ENCODE data around the gene INPP5J. TPM values are rescaled to one million over a fixed set of nuclear protein-coding genes. Genes with fewer than 3 reads are reported as not detected.
"Not testable (repeated sequence)": the region's sequence is repeated elsewhere in the genome, so short reads cannot be mapped to it uniquely, and the experiment has no call there.

Gene INPP5J
- total RNA-seq, 1 experiment from 2014 or later, result 14.4 TPM

DNA sequence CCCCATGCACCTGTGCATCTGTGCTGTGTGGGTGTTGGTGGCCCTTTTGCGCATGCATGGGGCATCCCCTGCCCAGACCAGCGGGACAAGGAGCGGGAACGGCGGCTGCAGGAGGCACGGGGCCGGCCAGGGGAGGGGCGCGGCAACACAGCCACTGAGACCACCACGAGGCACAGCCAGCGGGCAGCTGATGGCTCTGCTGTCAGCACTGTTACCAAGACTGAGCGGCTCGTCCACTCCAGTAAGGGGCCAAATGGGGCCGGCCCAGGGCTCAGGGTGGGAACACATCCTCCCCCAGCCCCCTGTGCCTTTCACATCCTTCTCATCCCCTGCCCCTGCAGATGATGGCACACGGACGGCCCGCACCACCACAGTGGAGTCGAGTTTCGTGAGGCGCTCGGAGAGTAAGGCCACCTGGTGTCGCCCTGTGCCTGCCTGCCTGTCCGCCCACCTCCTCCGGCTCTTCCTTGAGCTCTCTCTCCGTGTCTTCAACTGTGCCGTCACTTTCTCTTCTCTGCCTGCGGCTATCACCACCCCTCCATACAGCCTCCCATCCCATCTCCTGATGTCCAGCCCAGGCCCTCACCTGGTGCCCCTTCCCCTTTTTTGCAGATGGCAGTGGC lies 26.0 kb upstream of the INPP5J start:
- no peak overlapping the region for H3K27ac ChIP-seq (ENCODE audit: low read length)
- no peak overlapping the region for H3K4me3 ChIP-seq (ENCODE audit: low read length)
- no peaks in the 10 kb centered on the region for H3K36me3 ChIP-seq (ENCODE audit: insufficient read depth, low read length)
- no peaks in the 10 kb centered on the region for H3K27me3 ChIP-seq (ENCODE audit: low read length)
- no peaks in the 10 kb centered on the region for H4K20me1 ChIP-seq (ENCODE audit: insufficient read depth, low read depth, low read length)
- H2AFZ ChIP-seq (ENCODE audit: low read length), result no peak overlapping the region
- no peaks in the 10 kb centered on the region for H3K4me1 ChIP-seq (ENCODE audit: low read length)
- no peaks in the 10 kb centered on the region for H3K79me2 ChIP-seq (ENCODE audit: low read length)
- H3K9ac ChIP-seq (ENCODE audit: low read length), result no peak overlapping the region
- no peak overlapping the region for H3K4me2 ChIP-seq (ENCODE audit: low read depth, low read length, poor library complexity, severe bottlenecking)
- H3K9me3 ChIP-seq (ENCODE audit: low read length), result no peaks in the 10 kb centered on the region
- DNase-seq, result no peak
- no peaks in the 10 kb centered on the region for H3K9me2 ChIP-seq (replicated peaks; ENCODE audit: insufficient read depth, low read length)

DNA sequence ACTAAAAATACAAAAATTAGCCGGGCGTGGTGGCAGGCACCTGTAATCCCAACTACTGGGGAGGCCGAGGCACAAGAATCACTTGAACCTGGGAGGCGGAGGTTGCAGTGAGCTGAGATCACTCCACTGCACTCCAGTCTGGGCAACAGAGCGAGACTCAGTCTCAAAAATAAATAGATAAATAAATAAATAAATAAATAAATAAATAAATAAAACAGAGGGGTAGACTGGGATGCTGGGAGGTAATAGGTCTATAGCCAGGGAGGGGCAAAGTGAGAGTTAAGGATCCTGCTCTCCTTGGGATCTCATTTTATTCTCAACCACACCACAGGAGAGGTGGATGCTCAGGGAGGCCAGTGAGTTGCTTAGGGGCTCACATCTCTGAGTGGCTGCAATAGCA lies 25.2 kb upstream of the INPP5J start:
- H4K20me1 ChIP-seq (ENCODE audit: insufficient read depth, low read depth, low read length); H3K27ac ChIP-seq (ENCODE audit: low read length); H3K79me2 ChIP-seq (ENCODE audit: low read length); DNase-seq; H2AFZ ChIP-seq (ENCODE audit: low read length); H3K4me1 ChIP-seq (ENCODE audit: low read length); H3K27me3 ChIP-seq (ENCODE audit: low read length); H3K9ac ChIP-seq (ENCODE audit: low read length); H3K9me2 ChIP-seq (replicated peaks; ENCODE audit: insufficient read depth, low read length); H3K4me3 ChIP-seq (ENCODE audit: low read length); H3K36me3 ChIP-seq (ENCODE audit: insufficient read depth, low read length); H3K9me3 ChIP-seq (ENCODE audit: low read length); H3K4me2 ChIP-seq (ENCODE audit: low read depth, low read length, poor library complexity, severe bottlenecking): not testable (repeated sequence)

DNA sequence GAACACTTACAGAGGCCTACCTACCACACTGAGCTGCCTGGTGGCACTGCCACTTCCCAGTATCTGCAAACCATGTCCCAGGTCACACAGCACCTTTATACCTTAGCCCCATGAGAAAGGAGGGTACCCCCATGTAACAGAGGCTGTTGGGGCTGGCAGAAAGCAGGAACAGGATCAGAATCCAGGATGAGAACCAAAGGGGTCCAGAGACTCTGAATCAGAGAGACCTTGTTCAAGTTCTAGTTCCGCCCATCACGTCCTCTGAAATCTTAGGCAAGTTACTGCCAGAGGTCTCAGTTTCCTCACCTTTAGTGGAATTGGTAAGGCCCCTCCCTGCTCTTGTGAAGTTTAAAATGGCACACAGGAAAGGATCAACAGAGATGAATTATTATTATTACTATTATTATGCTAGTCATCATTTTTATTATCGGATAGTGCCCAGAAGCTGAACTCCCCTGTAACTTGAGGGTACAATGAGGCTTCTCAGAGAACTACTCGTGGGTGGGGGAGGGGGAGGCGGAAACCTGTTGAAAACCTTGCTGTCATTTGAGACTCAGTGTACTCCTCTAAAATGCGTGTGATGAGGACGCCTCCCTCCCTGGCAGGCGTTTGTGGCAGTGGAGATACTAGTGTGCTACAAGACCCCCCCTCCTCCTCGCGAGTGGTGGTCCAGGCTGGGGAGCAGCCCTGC lies 24.7 kb upstream of the INPP5J start:
- DNase-seq, result no peak
- H3K27ac ChIP-seq (ENCODE audit: low read length), result no peak overlapping the region
- no peak overlapping the region for H3K4me3 ChIP-seq (ENCODE audit: low read length)
- H3K27me3 ChIP-seq (ENCODE audit: low read length), result no peaks in the 10 kb centered on the region
- no peak overlapping the region for H2AFZ ChIP-seq (ENCODE audit: low read length)
- no peaks in the 10 kb centered on the region for H3K36me3 ChIP-seq (ENCODE audit: insufficient read depth, low read length)
- H3K9me3 ChIP-seq (ENCODE audit: low read length), result no peaks in the 10 kb centered on the region
- no peaks in the 10 kb centered on the region for H4K20me1 ChIP-seq (ENCODE audit: insufficient read depth, low read depth, low read length)
- H3K79me2 ChIP-seq (ENCODE audit: low read length), result no peaks in the 10 kb centered on the region
- H3K4me2 ChIP-seq (ENCODE audit: low read depth, low read length, poor library complexity, severe bottlenecking), result no peak overlapping the region
- H3K9me2 ChIP-seq (replicated peaks; ENCODE audit: insufficient read depth, low read length), result no peaks in the 10 kb centered on the region
- H3K9ac ChIP-seq (ENCODE audit: low read length), result no peak overlapping the region
- no peaks in the 10 kb centered on the region for H3K4me1 ChIP-seq (ENCODE audit: low read length)

DNA sequence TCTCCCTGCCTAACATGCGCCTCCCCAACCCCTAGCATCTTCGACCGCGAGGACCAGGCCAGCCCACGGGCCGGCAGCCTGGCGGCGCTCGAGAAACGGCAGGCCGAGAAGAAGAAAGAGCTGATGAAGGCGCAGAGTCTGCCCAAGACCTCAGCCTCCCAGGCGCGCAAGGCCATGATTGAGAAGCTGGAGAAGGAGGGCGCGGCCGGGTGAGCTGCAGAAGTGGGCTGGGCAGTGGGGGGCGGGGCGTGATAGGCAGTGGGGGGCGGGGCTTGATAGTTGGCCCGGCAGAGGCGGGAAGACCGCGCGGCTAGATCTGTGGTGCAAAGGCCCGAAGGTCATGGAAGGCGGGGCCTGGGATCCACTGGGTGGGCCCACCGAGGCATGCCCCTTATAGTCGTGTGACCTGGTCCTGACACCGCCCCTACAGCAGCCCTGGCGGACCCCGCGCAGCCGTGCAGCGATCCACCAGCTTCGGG lies 24.1 kb upstream of the INPP5J start:
- Histone ChIP-seq H3K27me3 (ENCODE audit: low read length) (no peaks in the 10 kb centered on the region), H2AFZ (ENCODE audit: low read length) (no peak overlapping the region), H3K4me2 (ENCODE audit: low read depth, low read length, poor library complexity, severe bottlenecking) (no peak overlapping the region), H3K4me1 (ENCODE audit: low read length) (no peaks in the 10 kb centered on the region), H4K20me1 (ENCODE audit: insufficient read depth, low read depth, low read length) (no peaks in the 10 kb centered on the region), H3K9me3 (ENCODE audit: low read length) (no peaks in the 10 kb centered on the region), H3K27ac (ENCODE audit: low read length) (no peak overlapping the region), H3K4me3 (ENCODE audit: low read length) (no peak overlapping the region), H3K79me2 (ENCODE audit: low read length) (no peaks in the 10 kb centered on the region), H3K36me3 (ENCODE audit: insufficient read depth, low read length) (no peaks in the 10 kb centered on the region), H3K9me2 (replicated peaks; ENCODE audit: insufficient read depth, low read length) (no peaks in the 10 kb centered on the region), H3K9ac (ENCODE audit: low read length) (no peak overlapping the region)
- no peak for DNase-seq

DNA sequence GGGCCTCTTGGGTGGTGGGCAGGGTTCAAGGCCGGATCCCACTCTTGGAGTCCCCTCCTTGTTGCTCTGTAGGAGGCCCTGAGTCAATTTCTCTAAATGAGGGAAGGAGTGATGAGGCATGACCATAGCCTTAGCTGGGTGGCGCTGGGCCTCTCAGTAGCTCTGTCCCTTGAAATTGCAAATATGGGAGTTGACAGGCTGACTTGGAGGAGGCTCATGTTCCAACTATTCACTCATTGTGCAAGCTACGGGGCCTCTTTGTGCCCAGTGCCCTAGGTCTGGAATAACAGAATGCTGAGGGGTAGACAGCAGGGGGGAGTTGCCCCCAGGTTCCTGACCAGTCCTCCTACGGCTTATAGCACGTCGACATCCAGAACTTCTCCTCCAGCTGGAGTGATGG lies 23.4 kb upstream of the INPP5J start:
- Histone ChIP-seq H3K27ac (ENCODE audit: low read length) (no peak overlapping the region), H2AFZ (ENCODE audit: low read length) (no peak overlapping the region)
- DNase-seq, result no peak

DNA sequence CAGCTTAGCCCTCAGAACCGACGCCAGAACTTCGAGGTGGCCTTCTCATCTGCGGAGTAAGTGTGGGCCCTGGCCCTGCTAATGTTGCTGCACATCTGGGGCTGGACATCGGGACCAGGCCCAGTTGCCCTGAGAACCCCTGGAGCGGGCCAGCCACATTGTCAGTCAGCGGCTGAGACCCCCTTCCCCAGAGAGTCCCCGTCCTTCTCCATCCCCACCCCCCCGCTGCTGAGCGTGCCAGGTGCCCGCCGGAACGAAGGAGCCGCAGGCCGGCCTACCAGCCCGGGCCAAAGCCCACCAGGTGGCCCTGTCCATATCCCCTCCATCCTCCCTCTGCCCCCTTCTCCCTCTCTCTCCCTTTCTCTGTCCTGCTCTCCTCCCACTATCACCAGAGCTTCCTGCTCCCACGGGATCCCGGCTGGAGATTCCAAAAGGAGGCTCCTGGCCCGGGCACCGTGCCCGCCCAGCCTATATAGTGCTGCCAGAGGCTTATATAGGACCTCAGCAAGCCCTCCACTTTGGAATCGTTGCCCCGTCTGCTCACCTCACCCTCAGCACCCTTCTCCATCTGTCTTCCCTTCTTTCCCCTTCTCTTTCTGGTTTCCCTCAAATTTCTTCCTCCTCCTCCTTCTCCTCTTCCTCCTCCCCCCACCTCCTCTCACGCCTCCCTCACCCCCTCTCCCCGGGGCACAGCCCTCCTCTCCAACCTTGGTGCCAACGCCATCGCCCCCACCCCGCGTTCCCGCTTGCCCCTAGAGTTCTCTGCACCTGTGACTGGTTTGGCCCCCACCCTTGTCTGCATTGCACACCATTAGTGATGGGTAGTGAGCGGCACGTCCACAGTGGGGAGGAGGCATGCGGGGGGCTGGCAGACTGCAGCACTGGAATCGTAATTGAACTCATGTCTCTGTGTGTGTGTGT lies 22.7 kb upstream of the INPP5J start:
- Histone ChIP-seq H3K4me1 (ENCODE audit: low read length) (no peaks in the 10 kb centered on the region), H3K4me2 (ENCODE audit: low read depth, low read length, poor library complexity, severe bottlenecking) (no peak overlapping the region), H3K79me2 (ENCODE audit: low read length) (no peaks in the 10 kb centered on the region), H3K27ac (ENCODE audit: low read length) (no peak overlapping the region), H3K9me2 (replicated peaks; ENCODE audit: insufficient read depth, low read length) (no peaks in the 10 kb centered on the region), H2AFZ (ENCODE audit: low read length) (no peak overlapping the region), H3K9ac (ENCODE audit: low read length) (no peak overlapping the region), H3K4me3 (ENCODE audit: low read length) (no peak overlapping the region), H3K36me3 (ENCODE audit: insufficient read depth, low read length) (no peaks in the 10 kb centered on the region), H3K9me3 (ENCODE audit: low read length) (no peaks in the 10 kb centered on the region), H3K27me3 (ENCODE audit: low read length) (no peaks in the 10 kb centered on the region), H4K20me1 (ENCODE audit: insufficient read depth, low read depth, low read length) (no peaks in the 10 kb centered on the region)
- DNase-seq, result no peak

More for the DNA sequence above, 23.4 kb upstream of the INPP5J start:
- Histone ChIP-seq H3K4me3 (ENCODE audit: low read length) (no peak overlapping the region), H3K9me3 (ENCODE audit: low read length) (no peaks in the 10 kb centered on the region), H3K9ac (ENCODE audit: low read length) (no peak overlapping the region), H3K79me2 (ENCODE audit: low read length) (no peaks in the 10 kb centered on the region), H3K4me2 (ENCODE audit: low read depth, low read length, poor library complexity, severe bottlenecking) (no peak overlapping the region), H3K4me1 (ENCODE audit: low read length) (no peaks in the 10 kb centered on the region), H3K36me3 (ENCODE audit: insufficient read depth, low read length) (no peaks in the 10 kb centered on the region), H3K27me3 (ENCODE audit: low read length) (no peaks in the 10 kb centered on the region), H3K9me2 (replicated peaks; ENCODE audit: insufficient read depth, low read length) (no peaks in the 10 kb centered on the region), H4K20me1 (ENCODE audit: insufficient read depth, low read depth, low read length) (no peaks in the 10 kb centered on the region)

DNA sequence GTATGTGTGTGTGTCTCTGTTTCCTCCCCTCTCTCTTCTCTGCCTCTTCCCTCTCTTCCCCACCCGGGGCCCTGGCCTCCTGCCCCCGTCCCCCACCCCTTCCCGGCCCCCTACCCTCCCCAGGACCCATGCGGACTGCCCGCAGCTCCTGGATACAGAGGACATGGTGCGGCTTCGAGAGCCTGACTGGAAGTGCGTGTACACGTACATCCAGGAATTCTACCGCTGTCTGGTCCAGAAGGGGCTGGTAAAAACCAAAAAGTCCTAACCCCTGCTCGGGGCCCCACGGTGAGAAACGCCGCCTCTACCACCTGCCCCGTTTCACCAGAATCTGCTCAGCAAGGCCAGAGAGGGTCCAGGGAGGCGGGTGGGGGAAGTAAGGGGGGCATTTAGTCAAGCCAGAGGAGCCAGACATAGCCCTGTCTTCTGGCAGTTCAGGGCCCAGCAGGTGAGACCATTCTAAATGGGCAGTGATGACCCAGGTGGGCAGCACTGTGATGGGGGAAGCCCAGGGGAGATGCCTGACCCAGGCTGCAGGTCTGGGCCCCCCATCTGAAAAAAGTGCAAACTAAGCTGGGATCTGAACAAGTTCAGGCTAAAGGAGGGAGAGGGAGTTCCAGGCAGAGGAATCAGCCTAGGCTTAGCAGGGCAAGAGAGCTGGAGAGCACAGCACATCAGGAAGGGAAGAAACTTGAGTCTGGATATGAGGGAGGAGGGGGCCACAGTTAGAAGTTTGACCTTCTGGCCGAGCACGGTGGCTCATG lies 21.8 kb upstream of the INPP5J start:
- DNase-seq, result no peak
- Histone ChIP-seq H3K27me3 (ENCODE audit: low read length) (no peaks in the 10 kb centered on the region), H3K79me2 (ENCODE audit: low read length) (no peaks in the 10 kb centered on the region), H4K20me1 (ENCODE audit: insufficient read depth, low read depth, low read length) (no peaks in the 10 kb centered on the region), H2AFZ (ENCODE audit: low read length) (no peak overlapping the region), H3K4me1 (ENCODE audit: low read length) (no peaks in the 10 kb centered on the region), H3K9ac (ENCODE audit: low read length) (no peak overlapping the region), H3K27ac (ENCODE audit: low read length) (no peak overlapping the region), H3K4me2 (ENCODE audit: low read depth, low read length, poor library complexity, severe bottlenecking) (no peak overlapping the region), H3K9me2 (replicated peaks; ENCODE audit: insufficient read depth, low read length) (no peaks in the 10 kb centered on the region), H3K9me3 (ENCODE audit: low read length) (no peaks in the 10 kb centered on the region), H3K36me3 (ENCODE audit: insufficient read depth, low read length) (no peaks in the 10 kb centered on the region), H3K4me3 (ENCODE audit: low read length) (no peak overlapping the region)
